HG02852 (cell line): Measurements from ENCODE around the gene XPR1.
"Not testable (repeated sequence)": the region's sequence is repeated elsewhere in the genome, so short reads cannot be mapped to it uniquely, and the experiment has no call there.

Experiments
- ATAC-seq: cut with Tn5 transposase; IDR thresholded peaks from one replicate; pipeline ENCODE4 v1.9.1; 2021; ENCODE audit warnings: mild to moderate bottlenecking, moderate library complexity; ENCODE audit not compliant: unreplicated experiment

The XPR1 gene

DNA sequence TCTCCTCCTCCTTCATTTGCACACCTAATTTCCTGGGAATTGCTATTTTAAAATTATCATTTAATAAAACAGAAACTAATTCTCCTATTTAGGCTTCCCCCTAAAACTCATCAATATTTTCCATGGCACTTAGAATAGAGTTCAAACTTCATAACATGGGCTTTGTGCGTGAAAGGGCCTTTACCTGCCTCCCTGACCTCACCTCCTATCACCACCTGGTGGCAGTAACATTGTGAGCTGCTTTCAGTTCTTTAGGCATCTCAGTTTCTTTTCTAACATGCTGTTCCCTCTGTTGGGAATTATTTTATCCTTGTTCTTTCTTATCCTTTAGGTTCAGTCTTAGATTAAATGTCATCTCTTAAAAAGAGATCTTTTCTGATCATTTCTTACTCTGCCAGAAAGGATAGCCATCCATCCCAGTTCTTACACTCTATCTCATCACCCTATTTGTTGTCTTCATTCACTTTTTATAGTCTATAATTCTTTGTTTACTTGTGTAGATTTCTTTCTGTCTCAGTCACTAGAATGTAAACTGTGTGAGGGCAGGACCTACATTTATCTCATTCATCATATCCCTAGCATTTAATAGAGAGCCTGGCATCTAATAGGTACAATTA lies 147.1 kb downstream of the XPR1 start:
- no peak for ATAC-seq

DNA sequence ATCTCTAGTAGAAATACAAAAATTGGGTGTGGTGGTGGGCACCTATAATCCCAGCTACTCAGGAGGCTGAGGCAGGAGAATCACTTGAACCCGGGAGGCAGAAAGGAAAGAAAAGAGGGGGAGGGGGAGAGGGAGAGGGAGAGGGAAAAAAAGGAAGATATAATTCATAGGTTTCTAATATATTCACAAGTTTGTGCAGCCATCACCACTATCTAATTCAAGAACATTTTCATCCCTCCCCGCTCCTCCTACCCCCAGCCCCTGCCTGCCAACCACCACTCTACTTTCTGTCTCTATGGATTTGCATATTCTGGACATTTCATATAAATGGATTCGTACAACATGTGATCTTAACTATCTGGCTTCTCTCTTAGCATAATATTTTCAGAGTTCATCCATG lies 147.8 kb downstream of the XPR1 start:
- ATAC-seq: no peak

GRCh38 chr1:180781718-180782117 lies 149.9 kb downstream of the XPR1 start:
- ATAC-seq: no peak

DNA sequence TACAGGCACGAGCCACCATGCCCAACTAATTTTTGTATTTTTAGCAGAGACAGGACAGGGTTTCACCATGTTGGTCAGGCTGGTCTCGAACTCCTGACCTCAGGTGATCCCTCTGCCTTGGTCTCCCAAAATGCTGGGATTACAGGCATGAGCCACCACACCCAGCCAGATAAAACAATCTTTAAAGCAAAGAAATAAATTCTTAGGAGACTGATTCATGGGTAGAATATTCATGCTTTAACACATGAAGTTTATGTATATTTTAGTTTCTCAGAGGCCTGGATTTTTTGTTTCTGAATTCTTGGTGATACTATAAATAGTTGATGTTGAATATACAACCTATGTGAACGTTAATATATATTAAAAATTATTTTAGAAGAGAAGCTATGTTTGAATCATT lies 153.5 kb downstream of the XPR1 start:
- ATAC-seq: no peak

- ATAC-seq: no peak
These were observed 154.1 kb downstream of the XPR1 start for GRCh38 chr1:180785887-180786286.

DNA sequence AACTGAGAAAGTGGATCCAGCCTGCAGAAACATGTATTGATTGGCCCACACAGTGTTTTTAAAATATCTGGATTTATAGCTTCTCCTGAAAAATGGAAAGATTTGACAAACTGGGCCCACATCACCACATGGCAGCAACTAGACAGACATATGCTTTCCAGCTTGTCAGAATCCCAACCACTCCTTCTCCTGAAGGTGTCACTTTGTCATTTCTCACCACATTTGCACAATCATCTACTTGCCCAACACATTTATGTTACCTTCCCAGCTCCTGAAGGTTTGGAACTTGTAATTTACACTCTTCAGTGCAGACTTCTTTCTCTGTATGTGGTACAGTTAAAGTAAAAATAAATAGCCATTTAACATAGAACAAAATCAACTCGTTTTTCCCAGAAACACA lies 154.8 kb downstream of the XPR1 start:
- ATAC-seq: no peak

GRCh38 chr1:180787628-180788307 lies 155.9 kb downstream of the XPR1 start:
- no peak for ATAC-seq

- ATAC-seq: no peak
These were observed 157.6 kb downstream of the XPR1 start for GRCh38 chr1:180789460-180789859.

DNA sequence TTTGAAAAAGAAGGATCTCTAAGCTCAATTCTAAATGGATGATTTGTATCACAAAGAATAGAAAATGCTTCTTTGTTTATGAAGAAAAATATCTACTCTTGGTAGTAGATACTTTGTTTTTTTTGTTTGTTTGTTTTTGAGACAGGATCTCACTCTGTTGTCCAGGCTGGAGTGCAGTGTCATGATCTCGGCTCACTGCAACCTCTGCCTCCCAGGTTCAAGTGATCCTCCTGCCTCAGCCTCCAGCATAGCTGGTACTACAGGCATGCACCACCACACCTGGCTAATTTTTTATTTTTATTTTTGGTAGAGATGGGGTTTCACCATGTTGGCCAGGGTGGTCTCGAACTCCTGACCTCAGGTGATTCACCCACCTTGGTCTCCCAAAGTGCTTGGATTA lies 159.3 kb downstream of the XPR1 start:
- ATAC-seq: not testable (repeated sequence)

- no peak for ATAC-seq
These were observed 160.0 kb downstream of the XPR1 start for GRCh38 chr1:180791806-180792205.

DNA sequence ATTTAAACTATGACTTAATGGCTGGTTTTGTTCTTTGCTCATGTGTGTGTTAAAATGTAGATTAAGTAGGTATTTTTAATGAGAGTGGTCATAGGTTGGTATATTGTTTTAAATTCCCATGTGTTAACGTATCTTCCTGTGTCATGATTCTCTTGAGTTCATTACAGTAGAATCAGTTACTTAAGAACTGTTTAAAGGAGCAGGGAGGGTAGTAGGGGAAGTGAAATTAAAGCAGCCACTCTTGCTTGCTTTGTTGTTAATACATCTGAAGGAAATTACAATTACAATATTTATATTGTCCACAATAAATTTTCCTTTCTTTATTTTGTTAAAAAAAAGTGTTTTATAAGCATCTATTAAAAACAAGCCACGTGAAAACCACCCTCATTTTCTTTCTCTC lies 161.6 kb downstream of the XPR1 start:
- no peak for ATAC-seq

GRCh38 chr1:180796897-180797640 lies 165.2 kb downstream of the XPR1 start:
- ATAC-seq: no peak

DNA sequence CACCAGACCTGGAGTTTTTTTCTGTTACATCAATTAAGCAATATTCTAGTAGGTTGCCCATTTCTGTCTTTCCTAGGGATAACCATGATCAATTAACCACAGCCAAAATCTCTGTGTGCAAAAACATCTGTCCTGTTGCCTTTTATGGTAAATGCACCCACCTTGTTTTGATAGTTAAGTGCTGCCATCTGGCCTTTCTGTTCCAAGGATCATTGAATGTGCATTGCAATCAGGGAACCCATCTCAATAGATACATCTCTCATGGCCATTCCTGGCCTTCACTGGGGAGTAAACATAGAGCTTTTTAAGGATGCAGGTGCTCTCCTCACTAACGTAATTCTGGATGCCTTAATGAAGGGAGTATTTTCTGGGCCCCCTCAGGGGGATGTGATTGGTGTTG lies 169.1 kb downstream of the XPR1 start:
- no peak for ATAC-seq

- no peak for ATAC-seq
These were observed 171.0 kb downstream of the XPR1 start for GRCh38 chr1:180802813-180803212.

- peak; percentile 68 for ATAC-seq
These were observed 173.5 kb downstream of the XPR1 start for GRCh38 chr1:180805316-180805715.

DNA sequence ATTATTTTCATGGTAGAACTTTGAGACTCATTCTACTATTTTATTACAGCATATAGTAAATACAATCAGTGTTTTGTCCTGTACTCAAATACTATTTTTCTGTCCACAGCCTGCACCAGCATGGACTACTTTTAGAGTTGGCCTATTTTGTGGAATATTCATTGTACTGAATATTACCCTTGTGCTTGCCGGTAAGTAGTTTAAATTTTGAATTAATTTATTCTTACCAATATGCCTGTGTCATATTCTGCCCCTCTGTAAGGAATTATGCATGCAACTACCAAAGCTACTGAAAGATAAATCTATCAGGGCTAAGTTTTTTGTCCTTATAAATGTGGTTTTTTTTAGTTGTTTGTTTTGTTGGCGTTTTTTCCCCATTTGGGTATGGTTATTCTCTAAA lies 179.5 kb downstream of the XPR1 start:
- no peak for ATAC-seq

- ATAC-seq: no peak
These were observed 180.1 kb downstream of the XPR1 start for GRCh38 chr1:180811886-180812285.

DNA sequence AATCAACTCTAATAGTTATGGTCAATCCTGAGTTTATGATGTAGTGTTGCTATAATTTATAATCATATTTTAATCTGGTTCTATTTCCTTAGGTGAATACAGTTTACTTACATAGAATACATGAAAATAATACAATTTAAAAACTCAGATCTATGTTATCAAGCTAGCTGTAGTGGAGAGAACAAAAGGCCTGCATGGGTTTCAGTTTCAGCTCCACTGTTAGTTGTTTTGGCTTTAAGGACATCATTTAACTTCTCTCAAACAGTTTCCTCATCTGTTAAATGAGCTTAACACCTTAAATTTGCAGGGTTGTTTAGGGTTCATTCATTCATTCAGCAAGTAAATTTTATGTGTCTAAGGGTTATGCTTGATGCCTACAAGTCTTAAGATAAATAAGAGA lies 182.4 kb downstream of the XPR1 start:
- ATAC-seq: no peak

GRCh38 chr1:180815188-180815587 lies 183.4 kb downstream of the XPR1 start:
- ATAC-seq: no peak

DNA sequence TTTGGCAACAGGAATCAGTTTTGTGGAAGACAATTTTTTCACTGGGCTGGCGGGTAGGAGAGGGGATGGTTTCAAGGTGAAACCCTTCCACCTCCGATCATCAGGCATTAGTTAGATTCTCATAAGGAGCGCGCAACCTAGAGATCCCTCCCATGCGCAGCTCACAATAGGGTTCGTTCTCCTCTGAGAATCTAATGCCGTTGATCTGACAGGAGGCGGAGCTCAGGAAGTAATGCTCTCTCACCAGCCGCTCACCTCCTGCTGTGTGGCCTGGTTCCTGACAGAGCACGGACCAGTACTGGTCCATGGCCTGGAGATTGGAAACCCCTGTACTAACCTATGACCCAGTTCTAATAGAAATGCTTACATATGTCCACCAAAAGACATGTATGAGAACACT lies 184.3 kb downstream of the XPR1 start:
- no peak for ATAC-seq

DNA sequence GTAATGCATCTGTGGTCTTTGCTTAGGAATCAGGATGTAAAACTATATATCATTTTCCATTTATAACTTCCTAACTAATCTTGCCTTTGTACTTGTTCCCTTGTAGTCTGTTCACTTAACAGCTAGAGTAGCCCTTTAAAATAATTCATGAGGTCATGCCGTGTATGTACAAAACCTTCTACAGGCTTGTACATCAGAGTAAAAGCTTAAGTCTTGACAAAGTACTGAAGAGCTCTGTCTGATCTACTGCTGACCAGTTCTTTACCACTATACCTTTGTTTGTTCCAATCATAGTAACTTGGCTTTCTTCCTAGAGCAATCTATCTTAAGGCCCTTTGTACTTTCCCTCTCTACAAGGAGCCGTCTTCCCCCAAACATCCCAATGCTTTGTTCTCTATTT lies 190.1 kb downstream of the XPR1 start:
- no peak for ATAC-seq

- ATAC-seq: not testable (repeated sequence)
These were observed 199.7 kb downstream of the XPR1 start for GRCh38 chr1:180831507-180831906.
